HEK293 (cell line): Measurements from ENCODE around the gene CSF1.

Experiments used
- CTCF ChIA-PET: fragments of 350-600 bp; formaldehyde crosslinking; extraction: SDS; loops from one replicate; lab custom pipeline; 2021; ENCODE audit warnings: antibody characterized with exemption; lab: Yijun Ruan, JAX
- POLR2A ChIA-PET: fragments of 300-600 bp; formaldehyde crosslinking; extraction: SDS; loops from one replicate; lab custom pipeline; 2020; ENCODE audit warnings: antibody characterized with exemption, inconsistent platforms; lab: Yijun Ruan, JAX
- H3K27ac ChIP-seq: fragments of 200-500 bp; sonication (Bioruptor generic); 2 replicates; pipeline ENCODE4 v1.5.1; 2014; ENCODE audit warnings: low read depth, low read length, control low read depth, inconsistent platforms; ENCODE audit errors: extremely low read depth
- H3K36me3 ChIP-seq, 2 experiments: fragments of 200-500 bp in 1 of 2; sonication (Bioruptor generic) in 1 of 2; 1 replicate in 1 of 2; 2 replicates in 1 of 2; pipeline ENCODE4 v1.5.1; 2014 to 2017; ENCODE audit warnings: inconsistent platforms in 2 of 2, low read length in 2 of 2; ENCODE audit not compliant: control insufficient read depth in 2 of 2, insufficient read depth in 1 of 2
- H3K4me1 ChIP-seq: fragments of 200-500 bp; sonication (Bioruptor generic); 2 replicates; pipeline ENCODE4 v1.5.1; 2014; ENCODE audit warnings: mild to moderate bottlenecking, low read length, inconsistent platforms; ENCODE audit not compliant: control insufficient read depth, insufficient read depth
- H3K4me3 ChIP-seq: 2 replicates; pipeline ENCODE4 v1.5.1; 2011; ENCODE audit warnings: low read depth, mild to moderate bottlenecking, control low read depth, low read length, moderate library complexity
- H3K9me3 ChIP-seq: fragments of 200-500 bp; sonication (Bioruptor generic); 2 replicates; pipeline ENCODE4 v1.5.1; 2014; ENCODE audit warnings: low read depth, low read length, inconsistent platforms; ENCODE audit not compliant: control insufficient read depth, insufficient read depth
- BCL11A ChIP-seq: fragments of 450-650 bp; formaldehyde crosslinking; IDR thresholded peaks from 2 replicates; pipeline ENCODE4 v1.5.1; 2016; ENCODE audit warnings: low read depth, missing biosample characterization, missing genetic modification characterization
- GLI4 ChIP-seq: fragments of 450-650 bp; formaldehyde crosslinking; IDR thresholded peaks from 2 replicates; pipeline ENCODE4 v1.5.1; 2016; ENCODE audit warnings: missing biosample characterization, missing genetic modification characterization
- IKZF3 ChIP-seq: fragments of 450-650 bp; IDR thresholded peaks from 2 replicates; pipeline ENCODE4 v1.5.0; 2018; ENCODE audit warnings: missing biosample characterization, mild to moderate bottlenecking, missing genetic modification characterization, moderate library complexity
- KLF7 ChIP-seq: fragments of 450-650 bp; formaldehyde crosslinking; IDR thresholded peaks from 2 replicates; pipeline ENCODE4 v1.5.1; 2016; ENCODE audit warnings: missing biosample characterization, missing genetic modification characterization, borderline replicate concordance
- PRDM10 ChIP-seq: fragments of 450-650 bp; formaldehyde crosslinking; IDR thresholded peaks from 2 replicates; pipeline ENCODE4 v1.5.1; 2016; ENCODE audit warnings: missing biosample characterization, missing genetic modification characterization
- PRDM4 ChIP-seq: fragments of 450-650 bp; formaldehyde crosslinking; IDR thresholded peaks from 2 replicates; pipeline ENCODE4 v1.5.1; 2017; ENCODE audit warnings: missing biosample characterization, missing genetic modification characterization
- ZFP37 ChIP-seq: fragments of 450-650 bp; formaldehyde crosslinking; IDR thresholded peaks from 2 replicates; pipeline ENCODE4 v1.5.1; 2016; ENCODE audit warnings: missing biosample characterization, missing genetic modification characterization
- ZNF114 ChIP-seq: fragments of 450-650 bp; formaldehyde crosslinking; IDR thresholded peaks from 2 replicates; pipeline ENCODE4 v1.5.0; 2017; ENCODE audit warnings: missing biosample characterization, missing genetic modification characterization
- ZNF121 ChIP-seq: fragments of 450-650 bp; formaldehyde crosslinking; IDR thresholded peaks from 2 replicates; pipeline ENCODE4 v1.5.1; 2016; ENCODE audit warnings: missing biosample characterization, missing genetic modification characterization
- ZNF174 ChIP-seq: fragments of 450-650 bp; formaldehyde crosslinking; IDR thresholded peaks from 2 replicates; pipeline ENCODE4 v1.5.0; 2017; ENCODE audit warnings: missing biosample characterization, mild to moderate bottlenecking, missing genetic modification characterization
- ZNF184 ChIP-seq: fragments of 450-650 bp; IDR thresholded peaks from 2 replicates; pipeline ENCODE4 v1.5.1; 2018; ENCODE audit warnings: missing biosample characterization, mild to moderate bottlenecking, missing genetic modification characterization
- ZNF211 ChIP-seq: fragments of 450-650 bp; formaldehyde crosslinking; IDR thresholded peaks from 2 replicates; pipeline ENCODE4 v1.5.1; 2016; ENCODE audit warnings: low read depth, missing biosample characterization, missing genetic modification characterization
- ZNF362 ChIP-seq: fragments of 450-650 bp; formaldehyde crosslinking; IDR thresholded peaks from 2 replicates; pipeline ENCODE4 v1.5.1; 2016; ENCODE audit warnings: missing biosample characterization, missing genetic modification characterization
- ZNF560 ChIP-seq: fragments of 450-650 bp; formaldehyde crosslinking; IDR thresholded peaks from 2 replicates; pipeline ENCODE4 v1.5.1; 2017; ENCODE audit warnings: missing biosample characterization, missing genetic modification characterization, borderline replicate concordance
- ZNF561 ChIP-seq: fragments of 450-650 bp; IDR thresholded peaks from 2 replicates; pipeline ENCODE4 v1.5.1; 2018; ENCODE audit warnings: missing biosample characterization, missing genetic modification characterization, borderline replicate concordance
- ZNF645 ChIP-seq: fragments of 450-650 bp; formaldehyde crosslinking; IDR thresholded peaks from 2 replicates; pipeline ENCODE4; 2016; ENCODE audit warnings: missing biosample characterization, missing genetic modification characterization

CSF1 gene

GRCh38 chr1:109969907-109970306 is 59.3 kb downstream of the CSF1 start:
- Histone ChIP-seq H3K9me3 (no peaks in the 10 kb centered on the region), H3K4me3 (no peak overlapping the region), H3K36me3 (no peaks in the 10 kb centered on the region), H3K4me1 (0 out of 2 replicates have a peak, but pooled peaks cover 3% of the 10 kb centered on the region), H3K27ac (no peak overlapping the region)
- POLR2A ChIA-PET: no interaction called here
- TF ChIP-seq ZNF184 (tag by site-specific recombination) (no peak), ZNF174 (tag by site-specific recombination) (no peak), PRDM4 (tag by site-specific recombination) (no peak), KLF7 (tag by site-specific recombination) (no peak), ZNF362 (tag by site-specific recombination) (no peak), ZNF114 (tag by site-specific recombination) (no peak), BCL11A (tag by site-specific recombination) (no peak), ZNF121 (tag by site-specific recombination) (no peak), ZNF211 (tag by site-specific recombination) (no peak), ZNF560 (tag by site-specific recombination) (no peak), GLI4 (no peak), ZFP37 (no peak), PRDM10 (no peak), ZNF645 (tag by site-specific recombination) (no peak), ZNF561 (tag by site-specific recombination) (no peak)
- CTCF ChIA-PET: interaction anchor here (0.7 to 1.6 kb wide), 3 partner anchors 10 to 15 kb away, joined by 3 to 7 read pairs (median 7); partner anchors contain the start of gene AHCYL1

- Histone ChIP-seq H3K36me3 (no peaks in the 10 kb centered on the region), H3K27ac (no peak overlapping the region), H3K4me1 (0 out of 2 replicates have a peak, but pooled peaks cover 3% of the 10 kb centered on the region), H3K4me3 (no peak overlapping the region), H3K9me3 (no peaks in the 10 kb centered on the region)
- TF ChIP-seq IKZF3 (tag by site-specific recombination): no peak
- CTCF ChIA-PET: interaction anchor here (0.8 to 5.5 kb wide), 3 partner anchors 12 to 331 kb away, joined by 3 to 43 read pairs (median 4); partner anchors contain the start of gene AHCYL1
- POLR2A ChIA-PET: no interaction called here
Measured at GRCh38 chr1:109971559-109971958, 60.9 kb downstream of the CSF1 start.
